Measurements from ENCODE around the gene RCAN1. TPM values are rescaled to one million over a fixed set of nuclear protein-coding genes. Genes with fewer than 3 reads are reported as not detected.
"Not testable (repeated sequence)": the region's sequence is repeated elsewhere in the genome, so short reads cannot be mapped to it uniquely, and the experiment has no call there.

The RCAN1 gene
- total RNA-seq, 1 experiment from 2014 or later, result 13.5 TPM

DNA sequence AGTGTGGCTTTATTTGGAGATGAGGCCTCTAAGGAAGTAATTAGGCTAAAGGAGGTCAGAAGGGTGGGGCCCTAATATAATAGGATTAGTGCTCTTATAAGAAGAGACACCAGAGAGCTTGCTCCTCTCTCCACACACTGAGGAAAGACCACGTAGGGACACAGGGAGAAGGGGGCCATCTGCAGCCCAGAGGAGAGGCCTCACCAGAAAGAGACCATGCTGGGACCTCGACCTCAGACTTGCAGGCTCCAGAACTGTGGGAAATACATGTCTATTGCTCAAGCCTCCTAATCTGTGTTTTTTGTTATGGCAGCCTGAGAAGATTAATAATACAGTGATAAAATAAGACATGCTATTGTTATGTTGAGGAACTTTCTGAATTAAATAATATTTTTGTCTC lies 8.3 kb downstream of the RCAN1 start:
- Histone ChIP-seq H3K4me3 (ENCODE audit: low read depth in 2 of 2, low read length in 2 of 2) (no peak overlapping the region), H3K9me3 (ENCODE audit: control insufficient read depth, insufficient read depth, low read depth, low read length) (no peaks in the 10 kb centered on the region), H3K27me3 (ENCODE audit: control insufficient read depth, insufficient read depth, low read length) (no peaks in the 10 kb centered on the region), H3K4me1 (ENCODE audit: control insufficient read depth, insufficient read depth, low read length) (no peaks in the 10 kb centered on the region), H3K27ac (ENCODE audit: low read length) (no peak overlapping the region), H3K36me3 (ENCODE audit: control insufficient read depth, insufficient read depth, low read length) (no peaks in the 10 kb centered on the region)
- ATAC-seq (no peak), DNase-seq (ENCODE audit: low read depth, low spot score) (no peak)
- CTCF ChIA-PET, result no interaction called here
- in situ Hi-C loops (cut with HindIII; ENCODE audit: low pct_unique_long_range_greater_than_20kb, low sequenced_read_pairs) (no loop called here), intact Hi-C loops (cut with micrococcal nuclease; ENCODE audit: unreplicated experiment) (no loop called here)
- TF ChIP-seq SIN3A (IDR thresholded peaks at IDR 0.05; ENCODE audit: borderline replicate concordance, insufficient read depth, low read depth, low read length), result no peak
- TF ChIP-seq CTCF (IDR thresholded peaks at IDR 0.05), result no peak
- no peak for TF ChIP-seq TCF7L2 (IDR thresholded peaks at IDR 0.05; ENCODE audit: low read depth, low read length)
- TF ChIP-seq POLR2AphosphoS5 (IDR thresholded peaks at IDR 0.05; ENCODE audit: low read depth, low read length), result no peak
- TF ChIP-seq REST (IDR thresholded peaks at IDR 0.05; ENCODE audit: insufficient read depth in 1 of 2, low read depth in 2 of 2, low read length in 1 of 2), result no peak
- POLR2A ChIA-PET, result no interaction called here
- no TSS peak for BruUV-seq (replicated peaks)

GRCh38 chr21:34606051-34606450 lies 8.9 kb downstream of the RCAN1 start:
- ATAC-seq (no peak), DNase-seq (ENCODE audit: low read depth, low spot score) (no peak)
- Histone ChIP-seq H3K27me3 (ENCODE audit: control insufficient read depth, insufficient read depth, low read length) (no peaks in the 10 kb centered on the region), H3K9me3 (ENCODE audit: control insufficient read depth, insufficient read depth, low read depth, low read length) (no peaks in the 10 kb centered on the region), H3K4me3 (ENCODE audit: low read depth in 2 of 2, low read length in 2 of 2) (no peak overlapping the region), H3K36me3 (ENCODE audit: control insufficient read depth, insufficient read depth, low read length) (no peaks in the 10 kb centered on the region), H3K27ac (ENCODE audit: low read length) (no peak overlapping the region), H3K4me1 (ENCODE audit: control insufficient read depth, insufficient read depth, low read length) (no peaks in the 10 kb centered on the region)
- CTCF ChIA-PET, result no interaction called here
- intact Hi-C loops (cut with micrococcal nuclease; ENCODE audit: unreplicated experiment) (no loop called here), in situ Hi-C loops (cut with HindIII; ENCODE audit: low pct_unique_long_range_greater_than_20kb, low sequenced_read_pairs) (no loop called here)
- BruUV-seq (replicated peaks), result no TSS peak
- TF ChIP-seq REST (IDR thresholded peaks at IDR 0.05; ENCODE audit: insufficient read depth in 1 of 2, low read depth in 2 of 2, low read length in 1 of 2) (no peak), TCF7L2 (IDR thresholded peaks at IDR 0.05; ENCODE audit: low read depth, low read length) (no peak), POLR2AphosphoS5 (IDR thresholded peaks at IDR 0.05; ENCODE audit: low read depth, low read length) (no peak), SIN3A (IDR thresholded peaks at IDR 0.05; ENCODE audit: borderline replicate concordance, insufficient read depth, low read depth, low read length) (no peak), CTCF (IDR thresholded peaks at IDR 0.05) (no peak)
- POLR2A ChIA-PET, result no interaction called here

GRCh38 chr21:34604956-34605355 lies 10.0 kb downstream of the RCAN1 start:
- intact Hi-C loops (cut with micrococcal nuclease; ENCODE audit: unreplicated experiment); H3K4me3 ChIP-seq (ENCODE audit: low read depth in 2 of 2, low read length in 2 of 2); H3K4me1 ChIP-seq (ENCODE audit: control insufficient read depth, insufficient read depth, low read length); H3K9me3 ChIP-seq (ENCODE audit: control insufficient read depth, insufficient read depth, low read depth, low read length); BruUV-seq (replicated peaks); H3K27me3 ChIP-seq (ENCODE audit: control insufficient read depth, insufficient read depth, low read length); ATAC-seq; CTCF ChIA-PET; POLR2A ChIA-PET; DNase-seq (ENCODE audit: low read depth, low spot score); H3K27ac ChIP-seq (ENCODE audit: low read length); in situ Hi-C loops (cut with HindIII; ENCODE audit: low pct_unique_long_range_greater_than_20kb, low sequenced_read_pairs); H3K36me3 ChIP-seq (ENCODE audit: control insufficient read depth, insufficient read depth, low read length): not testable (repeated sequence)
